OCI-LY7 (cell line): ENCODE results near the gene LMOD1. TPM values are rescaled to one million over a fixed set of nuclear protein-coding genes. Genes with fewer than 3 reads are reported as not detected.

Experiments
- BruUV-seq: library from RNA; stranded (reverse); fragments of 400-500 nt; replicated peaks from 2 replicates; lab custom pipeline; 2021; lab: Mats Ljungman, UMichigan
- CTCF ChIA-PET: fragments of 300-600 bp; sonication (Branson Sonifier 250); formaldehyde crosslinking; loops from one replicate; lab custom pipeline; 2022; ENCODE audit warnings: antibody characterized with exemption; ENCODE audit not compliant: unreplicated experiment; lab: Charles Lee
- POLR2A ChIA-PET: fragments of 300-600 bp; sonication (Branson Sonifier 250); formaldehyde crosslinking; loops from one replicate; lab custom pipeline; 2022; ENCODE audit warnings: antibody characterized with exemption; lab: Charles Lee
- DNase-seq: peaks from one replicate; pipeline ENCODE4 v3.0.0-alpha.2; 2015; ENCODE audit warnings: low spot score
- H2AFZ ChIP-seq: fragments of 200-600 bp; sonication (generic), shearing (Covaris generic); 2 replicates; pipeline ENCODE4 v1.6.1; 2014; ENCODE audit warnings: mild to moderate bottlenecking, antibody characterized with exemption, low read length, moderate library complexity
- H3K27ac ChIP-seq: fragments of 200-600 bp; sonication (generic); 2 replicates; pipeline ENCODE4 v1.5.1; 2014; ENCODE audit warnings: mixed run types, low read depth, mild to moderate bottlenecking, moderate library complexity, low read length, inconsistent platforms; ENCODE audit not compliant: poor library complexity, severe bottlenecking
- H3K36me3 ChIP-seq: fragments of 200-600 bp; sonication (generic); 2 replicates; pipeline ENCODE4 v1.6.1; 2014; ENCODE audit warnings: mild to moderate bottlenecking, antibody characterized with exemption, low read length, moderate library complexity, mixed read lengths; ENCODE audit not compliant: insufficient read depth
- H3K4me1 ChIP-seq: fragments of 200-600 bp; sonication (generic); 2 replicates; pipeline ENCODE4 v1.5.1; 2014; ENCODE audit warnings: mild to moderate bottlenecking, low read length; ENCODE audit not compliant: insufficient read depth, poor library complexity, severe bottlenecking
- H3K4me2 ChIP-seq: fragments of 200-600 bp; sonication (generic); 2 replicates; pipeline ENCODE4 v1.6.1; 2014; ENCODE audit warnings: mild to moderate bottlenecking, low read length
- H3K4me3 ChIP-seq: fragments of 200-600 bp; sonication (generic); 2 replicates; pipeline ENCODE4 v1.5.1; 2014; ENCODE audit warnings: mild to moderate bottlenecking, low read depth, low read length; ENCODE audit not compliant: poor library complexity, severe bottlenecking
- H3K79me2 ChIP-seq: fragments of 200-600 bp; sonication (generic); 2 replicates; pipeline ENCODE4 v1.6.1; 2016; ENCODE audit warnings: low read depth, mild to moderate bottlenecking, low read length, moderate library complexity, mixed read lengths; ENCODE audit not compliant: insufficient read depth
- H3K9me2 ChIP-seq: fragments of 200-600 bp; sonication (generic); 2 replicates; pipeline ENCODE4 v1.6.1; 2016; ENCODE audit warnings: mild to moderate bottlenecking, low read length, mixed read lengths; ENCODE audit not compliant: insufficient read depth
- H3K9me3 ChIP-seq: fragments of 200-600 bp; sonication (generic); 2 replicates; pipeline ENCODE4 v1.6.1; 2014; ENCODE audit warnings: mild to moderate bottlenecking, mixed run types, low read length, mixed read lengths
- H4K20me1 ChIP-seq: fragments of 200-600 bp; sonication (generic); 2 replicates; pipeline ENCODE4 v1.6.1; 2014; ENCODE audit warnings: mild to moderate bottlenecking, antibody characterized with exemption, low read length, moderate library complexity, mixed read lengths; ENCODE audit not compliant: insufficient read depth
- EZH2phosphoT487 ChIP-seq: fragments of 200-600 bp; sonication (generic); IDR thresholded peaks from 2 replicates; pipeline ENCODE4 v1.6.1; 2018; ENCODE audit warnings: low read depth, borderline replicate concordance, mild to moderate bottlenecking, mixed run types, antibody characterized with exemption, low read length, moderate library complexity, mixed read lengths
- intact Hi-C: fragments of 100-400 bp; cut with micrococcal nuclease; formaldehyde crosslinking; loops from one replicate; pipeline ENCODE4 v1.10.0; 2022; ENCODE audit not compliant: unreplicated experiment
- total RNA-seq, 2 experiments: library from RNA; depleted of rRNA in 1 of 2; stranded (reverse); fragments of >200 nt in 1 of 2; shearing (Covaris generic) in 1 of 2; gene quantifications; 2 replicates each; pipeline ENCODE4 v1.2.3, GENCODE V29; 2014 to 2022
- TF ChIP-seq, protein P1 (sequence below): fragments of 200-600 bp; sonication (generic); conservative IDR thresholded peaks from 2 replicates; pipeline ENCODE4 v1.5.1; 2014; ENCODE audit warnings: mild to moderate bottlenecking, antibody characterized with exemption, low read length, moderate library complexity, mixed read lengths

Gene LMOD1
- total RNA-seq, 2 experiments from 2014 or later, result not detected

DNA sequence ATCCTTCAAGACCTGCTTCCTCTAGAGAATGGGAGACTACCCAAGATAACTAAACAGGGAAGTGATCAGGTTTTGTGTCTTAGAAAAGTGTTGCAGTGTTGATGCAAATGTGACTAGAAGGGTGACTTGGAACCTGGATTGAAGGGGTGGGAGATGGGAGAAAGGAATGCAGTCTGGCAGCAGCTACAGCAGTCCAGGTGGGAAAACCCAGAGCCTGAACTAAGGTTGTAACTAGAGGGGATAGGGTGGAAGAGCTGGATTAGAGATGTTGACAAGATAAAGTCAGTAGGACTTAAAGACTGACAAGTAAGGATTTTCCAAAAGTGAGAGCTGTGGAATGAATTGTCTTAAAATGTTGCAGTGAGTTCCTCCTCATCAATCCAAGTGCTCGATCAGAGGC is 64.7 kb downstream of the LMOD1 start:
- ChIA-PET POLR2A (interaction anchor here (1.2 to 1.9 kb wide), 2 partner anchors 12 to 14 kb away, joined by 4 to 6 read pairs; no protein-coding TSS in a partner anchor), CTCF (no interaction called here)
- no peaks in the 10 kb centered on the region for H3K9me2 ChIP-seq
- no peak for DNase-seq
- no peaks in the 10 kb centered on the region for H3K9me3 ChIP-seq
- H3K79me2 ChIP-seq, result no peaks in the 10 kb centered on the region
- no peak overlapping the region for H2AFZ ChIP-seq
- peaks cover 30% of the 10 kb centered on the region for H3K36me3 ChIP-seq
- TF ChIP-seq, protein P1, sequence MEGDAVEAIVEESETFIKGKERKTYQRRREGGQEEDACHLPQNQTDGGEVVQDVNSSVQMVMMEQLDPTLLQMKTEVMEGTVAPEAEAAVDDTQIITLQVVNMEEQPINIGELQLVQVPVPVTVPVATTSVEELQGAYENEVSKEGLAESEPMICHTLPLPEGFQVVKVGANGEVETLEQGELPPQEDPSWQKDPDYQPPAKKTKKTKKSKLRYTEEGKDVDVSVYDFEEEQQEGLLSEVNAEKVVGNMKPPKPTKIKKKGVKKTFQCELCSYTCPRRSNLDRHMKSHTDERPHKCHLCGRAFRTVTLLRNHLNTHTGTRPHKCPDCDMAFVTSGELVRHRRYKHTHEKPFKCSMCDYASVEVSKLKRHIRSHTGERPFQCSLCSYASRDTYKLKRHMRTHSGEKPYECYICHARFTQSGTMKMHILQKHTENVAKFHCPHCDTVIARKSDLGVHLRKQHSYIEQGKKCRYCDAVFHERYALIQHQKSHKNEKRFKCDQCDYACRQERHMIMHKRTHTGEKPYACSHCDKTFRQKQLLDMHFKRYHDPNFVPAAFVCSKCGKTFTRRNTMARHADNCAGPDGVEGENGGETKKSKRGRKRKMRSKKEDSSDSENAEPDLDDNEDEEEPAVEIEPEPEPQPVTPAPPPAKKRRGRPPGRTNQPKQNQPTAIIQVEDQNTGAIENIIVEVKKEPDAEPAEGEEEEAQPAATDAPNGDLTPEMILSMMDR, result no peak
- no peak for TF ChIP-seq EZH2phosphoT487
- no peaks in the 10 kb centered on the region for H4K20me1 ChIP-seq
- no TSS peak for BruUV-seq
- H3K4me2 ChIP-seq, result no peak overlapping the region
- no peak overlapping the region for H3K4me3 ChIP-seq
- no peak overlapping the region for H3K27ac ChIP-seq
- intact Hi-C loops, result no loop called here
- no peaks in the 10 kb centered on the region for H3K4me1 ChIP-seq

DNA sequence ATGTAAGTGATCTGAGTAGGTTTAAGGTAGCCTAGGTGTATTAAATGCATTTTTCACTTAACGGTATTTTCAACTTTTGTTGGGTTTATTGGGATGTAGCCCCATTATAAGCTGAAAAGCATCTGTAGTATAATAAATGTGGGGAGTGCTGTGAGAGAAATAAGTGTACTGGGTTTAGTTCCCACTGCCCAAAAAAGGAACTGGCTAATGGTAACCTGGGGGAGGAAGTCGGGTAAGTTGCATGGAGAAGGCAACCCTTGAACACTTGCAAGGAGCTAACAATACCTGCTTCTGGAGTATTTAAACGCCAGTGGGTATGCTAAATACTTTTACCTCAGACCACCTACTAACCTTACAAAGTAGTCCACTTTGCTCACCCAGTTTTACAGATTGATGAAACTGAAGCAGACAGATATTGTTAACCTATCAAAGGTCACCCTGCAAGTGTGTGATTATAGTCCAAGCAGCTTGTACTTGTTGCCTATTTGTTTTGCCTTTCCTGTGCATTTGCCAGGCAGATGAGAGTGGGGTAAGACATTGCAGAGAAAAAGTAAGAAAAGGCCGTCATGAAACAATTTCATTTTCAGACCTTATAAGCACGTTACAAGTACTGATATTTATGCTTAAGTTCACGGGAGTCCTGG is 65.3 kb downstream of the LMOD1 start:
- Histone ChIP-seq H3K9me3 (no peaks in the 10 kb centered on the region), H2AFZ (no peak overlapping the region), H3K9me2 (no peaks in the 10 kb centered on the region), H3K4me2 (no peak overlapping the region), H4K20me1 (no peaks in the 10 kb centered on the region), H3K27ac (no peak overlapping the region), H3K36me3 (peaks cover 36% of the 10 kb centered on the region), H3K4me1 (no peaks in the 10 kb centered on the region), H3K79me2 (no peaks in the 10 kb centered on the region), H3K4me3 (no peak overlapping the region)
- intact Hi-C loops, result no loop called here
- no TSS peak for BruUV-seq
- ChIA-PET POLR2A (interaction anchor here (0.6 to 1.9 kb wide), 5 partner anchors 13 to 186 kb away, joined by 3 to 5 read pairs (median 4); partner anchors contain the start of gene TIMM17A), CTCF (interaction anchor here (0.8 kb wide), 1 partner anchor 14 kb away, joined by 4 read pairs; no protein-coding TSS in a partner anchor)
- TF ChIP-seq, protein P1, result no peak
- no peak for DNase-seq

DNA sequence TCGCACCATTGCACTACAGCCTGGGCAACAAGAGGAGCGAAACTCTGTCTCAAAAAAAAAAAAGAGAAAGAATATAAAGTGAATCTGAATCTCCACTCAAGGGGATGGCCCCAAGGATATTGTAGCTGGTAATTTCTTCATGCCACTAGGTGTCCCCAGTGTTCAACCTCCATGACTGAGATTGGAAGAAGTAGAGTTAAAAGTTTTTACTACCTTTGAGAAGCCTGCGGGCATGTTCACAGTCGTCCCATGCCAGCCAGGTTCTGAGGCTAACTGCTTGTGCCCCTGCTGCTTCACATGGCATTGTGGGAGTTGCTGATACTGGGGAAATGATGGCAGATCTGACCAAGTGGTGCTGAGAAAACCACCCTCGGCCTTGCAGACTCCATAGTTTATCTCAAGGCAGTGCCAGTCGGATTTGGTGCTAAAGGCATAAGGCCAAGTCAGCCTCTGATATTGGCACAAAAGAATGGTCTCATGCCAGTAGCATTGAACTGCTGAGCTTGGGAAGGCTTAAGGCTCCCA is 68.4 kb downstream of the LMOD1 start:
- peaks cover 64% of the 10 kb centered on the region for H3K36me3 ChIP-seq
- intact Hi-C loops, result loop anchor here (5.0 kb wide), 1 partner anchor 94 kb away; no protein-coding TSS in a partner anchor
- H3K4me1 ChIP-seq, result no peaks in the 10 kb centered on the region
- H3K27ac ChIP-seq, result no peak overlapping the region
- no peak overlapping the region for H3K4me2 ChIP-seq
- H3K4me3 ChIP-seq, result no peak overlapping the region
- no peaks in the 10 kb centered on the region for H3K79me2 ChIP-seq
- TF ChIP-seq EZH2phosphoT487, result no peak
- TF ChIP-seq, protein P1, result peak; percentile 78
- BruUV-seq, result no TSS peak
- ChIA-PET POLR2A (interaction anchor here (0.5 kb wide), 1 partner anchor 92 kb away, joined by 4 read pairs; no protein-coding TSS in a partner anchor), CTCF (interaction anchor here (0.5 to 1.7 kb wide), 4 partner anchors 18 to 155 kb away, joined by 3 to 6 read pairs (median 3); no protein-coding TSS in a partner anchor)
- H3K9me3 ChIP-seq, result no peaks in the 10 kb centered on the region
- DNase-seq, result peak; percentile 49
- H4K20me1 ChIP-seq, result no peaks in the 10 kb centered on the region
- no peak overlapping the region for H2AFZ ChIP-seq
- H3K9me2 ChIP-seq, result no peaks in the 10 kb centered on the region
